DMS53 (cell line): ENCODE data around the gene NSD2.
"Not testable (repeated sequence)": the region's sequence is repeated elsewhere in the genome, so short reads cannot be mapped to it uniquely, and the experiment has no call there.

ENCODE experiments used
- DNase-seq: peaks from one replicate; lab custom pipeline; 2025; lab: John Stamatoyannopoulos, UW

The NSD2 gene

DNA sequence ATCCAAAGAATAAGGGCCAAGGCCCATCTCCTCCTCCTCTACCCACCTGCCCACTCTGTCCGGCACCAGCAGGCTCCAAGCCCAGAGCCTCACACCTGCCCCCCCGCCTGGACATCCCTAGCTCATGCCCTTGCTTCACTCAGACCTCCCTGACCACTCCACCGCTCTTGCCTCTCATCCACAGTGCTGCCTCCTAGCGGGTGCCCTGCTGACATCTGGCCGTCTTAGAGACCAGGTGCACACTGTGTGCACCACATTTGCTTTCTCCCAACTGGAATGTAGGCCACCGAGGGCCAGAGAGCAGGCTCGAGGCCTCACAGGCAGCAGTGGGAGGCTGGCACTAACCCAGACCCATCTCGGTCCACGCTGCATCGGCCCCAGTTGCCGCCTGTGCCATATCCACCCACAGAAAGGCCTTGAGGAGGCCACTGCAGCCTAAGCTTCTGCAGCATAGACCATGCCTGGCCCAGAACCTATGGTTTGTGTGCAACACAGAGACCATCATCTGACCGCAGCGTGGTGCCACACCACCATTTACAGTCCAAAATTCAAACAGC is 28.8 kb upstream of the NSD2 start:
- DNase-seq: no peak

DNA sequence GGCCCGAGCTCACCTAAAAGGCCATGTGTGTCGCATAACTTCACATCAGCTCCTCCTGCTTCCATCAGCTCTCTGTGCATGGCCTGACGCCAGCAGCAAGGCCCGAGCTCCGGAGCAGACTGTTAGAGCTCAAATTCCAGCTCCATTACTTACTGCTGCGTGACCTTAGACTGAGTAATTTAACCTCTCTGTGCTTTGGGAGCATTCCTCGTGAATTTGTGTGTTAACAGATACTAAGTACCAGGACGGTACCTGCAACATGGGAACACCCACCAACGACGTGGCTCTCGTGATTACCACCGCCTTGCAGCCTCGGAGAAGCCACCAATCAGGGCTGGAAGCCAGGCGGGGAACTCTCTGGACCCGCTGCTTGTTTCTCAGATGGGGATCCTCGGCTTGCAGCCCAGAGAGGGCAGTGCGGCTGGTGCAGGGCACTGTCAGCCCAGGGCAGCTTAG is 28.2 kb upstream of the NSD2 start:
- no peak for DNase-seq

- no peak for DNase-seq
Measured at GRCh38 chr4:1843852-1844251, 27.3 kb upstream of the NSD2 start.

DNA sequence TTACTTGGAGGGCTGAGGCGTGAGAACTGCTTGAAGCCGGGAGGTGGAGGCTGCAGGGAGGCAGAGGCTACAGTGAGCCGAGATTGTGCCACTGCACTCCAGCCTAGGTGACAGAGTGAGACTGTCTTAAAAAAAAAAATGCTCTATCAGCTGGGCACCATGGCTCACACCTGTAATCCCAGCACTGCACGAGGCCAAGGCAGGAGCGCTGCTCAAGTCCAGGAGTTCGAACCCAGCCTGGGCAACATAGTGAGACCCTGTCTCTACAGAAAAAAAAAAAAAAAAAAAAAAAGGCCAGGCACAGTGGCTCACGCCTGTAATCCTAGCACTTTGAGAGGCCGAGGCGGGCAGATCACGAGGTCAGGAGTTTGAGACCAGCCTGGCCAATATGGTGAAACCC is 26.6 kb upstream of the NSD2 start:
- not testable (repeated sequence) for DNase-seq

- no peak for DNase-seq
Measured at GRCh38 chr4:1846580-1846979, 24.6 kb upstream of the NSD2 start.

DNA sequence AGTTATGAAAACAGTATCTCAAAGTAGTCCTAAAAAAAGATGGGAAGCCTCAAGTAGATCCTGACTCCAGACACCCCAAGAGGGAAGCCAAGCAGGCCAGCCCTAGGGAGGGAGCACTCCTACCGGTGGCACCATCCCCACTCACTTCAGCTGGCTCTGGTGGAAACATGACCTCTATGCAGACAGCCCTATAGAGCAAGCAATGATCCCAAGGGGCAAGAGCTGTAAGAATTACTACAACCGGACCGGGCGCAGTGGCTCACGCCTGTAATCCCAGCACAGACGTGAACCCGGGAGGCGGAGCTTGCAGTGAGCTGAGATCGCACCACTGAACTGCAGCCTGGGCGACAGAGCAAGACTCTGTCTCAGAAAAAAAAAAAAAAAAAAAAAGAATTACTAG is 20.9 kb upstream of the NSD2 start:
- DNase-seq: no peak

GRCh38 chr4:1851160-1851559 is 20.0 kb upstream of the NSD2 start:
- no peak for DNase-seq

GRCh38 chr4:1851575-1852410 is 19.4 kb upstream of the NSD2 start:
- DNase-seq: no peak

- DNase-seq: no peak
Measured at GRCh38 chr4:1852904-1853623, 18.1 kb upstream of the NSD2 start.

GRCh38 chr4:1854752-1855151 is 16.4 kb upstream of the NSD2 start:
- no peak for DNase-seq

DNA sequence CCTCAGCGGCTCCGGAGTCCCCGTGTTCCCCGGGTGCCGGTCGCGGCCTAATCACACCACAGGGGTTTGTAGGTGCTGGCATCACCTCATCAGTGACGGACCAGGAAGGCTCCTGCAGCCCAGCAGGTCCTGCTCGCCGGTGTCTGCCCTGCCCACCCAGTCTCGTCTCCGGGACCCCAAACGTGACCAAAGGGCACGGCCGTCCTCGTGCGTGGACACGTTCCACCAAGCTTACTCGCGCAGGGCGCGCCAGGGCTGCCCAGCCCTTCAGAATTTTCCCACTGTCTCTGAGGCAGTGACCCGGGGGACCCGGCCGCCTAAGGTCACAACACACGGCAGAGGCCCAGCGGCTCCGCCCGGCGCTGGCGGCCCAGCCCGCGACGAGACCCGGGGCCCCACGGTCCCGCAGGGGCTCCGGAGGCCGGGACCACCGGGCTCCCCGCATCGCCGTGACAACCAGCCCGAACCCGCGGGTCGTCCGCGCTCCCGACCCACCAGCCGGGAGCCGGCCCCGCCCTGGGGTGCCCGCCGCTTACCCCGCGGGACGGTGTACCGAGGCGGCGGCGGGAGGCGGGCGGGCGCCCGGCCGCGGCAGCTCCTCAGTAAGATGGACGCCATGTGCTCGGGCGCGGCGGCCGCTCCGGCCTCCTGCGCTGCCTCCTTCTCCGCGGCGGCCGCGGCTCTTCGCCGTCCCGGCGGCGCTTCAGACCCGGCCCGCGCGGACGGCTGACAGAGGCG is 15.7 kb upstream of the NSD2 start:
- peak; percentile 80 for DNase-seq

DNA sequence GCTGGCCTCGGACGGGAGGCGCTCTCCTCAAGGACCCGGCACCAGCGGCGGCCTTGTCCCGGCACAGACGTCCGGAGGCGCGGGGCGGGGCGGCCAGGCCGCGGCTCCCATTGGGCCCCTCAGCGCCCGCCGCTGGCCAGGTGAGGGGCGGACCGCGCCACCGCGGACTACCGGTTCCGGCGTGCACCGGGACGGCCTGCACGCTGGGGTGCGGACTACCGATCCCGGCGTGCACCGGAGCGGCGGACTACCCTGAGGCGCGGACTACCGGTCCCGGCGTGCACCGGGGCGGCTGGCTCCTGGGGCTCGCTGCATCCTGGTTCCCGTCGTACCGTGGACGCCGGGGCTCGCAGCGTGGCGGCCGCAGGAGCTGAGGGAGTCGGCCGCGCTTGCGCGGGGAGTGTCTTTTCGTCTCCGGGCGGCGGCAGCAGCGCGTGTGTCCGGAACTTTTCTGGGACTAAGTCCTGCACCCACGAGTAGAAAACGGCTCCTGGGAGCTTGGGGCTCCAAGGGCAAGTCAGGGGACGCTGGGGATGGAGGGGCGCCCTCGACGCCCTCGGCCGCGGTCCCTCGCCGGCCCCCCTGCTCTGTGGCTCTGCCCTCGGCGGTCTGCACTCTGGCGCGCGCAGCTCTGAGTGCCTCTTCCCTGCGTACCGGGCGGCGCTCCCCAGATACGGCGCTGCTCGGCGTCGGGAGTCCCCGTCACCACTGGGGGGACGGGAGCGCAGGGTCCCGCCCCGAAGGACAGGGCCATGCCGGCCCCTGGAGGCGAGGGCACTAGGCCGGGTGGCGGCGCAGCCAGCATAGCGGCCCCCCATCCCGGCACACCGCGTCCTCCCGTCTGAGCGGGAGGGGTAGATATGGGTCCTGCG is 14.9 kb upstream of the NSD2 start, which contains the start of gene LETM1:
Gene LETM1, minus strand, starts transcription at position 86 of the 872 bp plus-strand sequence. CDS start 206 bp downstream, outside the sequence.
- peak; percentile 100 for DNase-seq

DNA sequence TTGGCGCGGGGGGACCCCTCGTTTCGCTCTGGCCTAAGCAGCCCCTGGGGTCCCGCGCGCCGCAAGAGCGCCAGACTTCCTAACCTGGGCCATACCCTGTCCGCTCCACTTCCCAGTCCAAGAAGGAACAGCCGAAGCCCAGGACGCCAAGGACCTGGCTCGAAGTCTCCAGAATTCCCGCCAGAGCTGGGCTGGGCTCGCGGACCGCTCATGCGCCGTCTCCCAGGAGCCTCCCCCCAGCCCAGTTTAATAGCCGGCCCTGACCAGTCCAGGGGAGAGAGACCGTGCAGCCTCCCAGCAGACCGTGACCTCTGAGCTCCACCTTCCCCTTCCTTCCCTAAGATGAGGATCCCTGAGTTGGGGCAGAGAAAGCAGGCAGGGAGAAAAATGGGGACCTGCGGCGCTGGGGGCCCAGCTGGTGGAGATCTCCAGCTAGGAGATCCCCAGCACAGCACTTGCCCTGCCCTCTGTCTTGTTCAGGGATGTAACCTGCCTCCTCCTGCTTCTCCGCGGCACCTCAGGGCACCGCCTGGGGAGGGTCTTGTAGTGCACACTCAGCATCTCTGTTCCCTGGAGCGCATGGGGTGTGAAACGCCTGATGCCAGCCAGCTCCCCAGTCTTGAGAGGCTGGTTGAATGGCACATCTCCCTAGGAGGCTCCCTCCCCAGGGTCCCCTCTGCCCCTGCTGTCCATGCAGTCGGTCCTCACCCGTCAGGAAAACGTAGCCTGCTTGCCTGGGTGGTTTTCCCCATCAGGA is 14.1 kb upstream of the NSD2 start:
- peak; percentile 74 for DNase-seq

GRCh38 chr4:1857931-1858330 is 13.3 kb upstream of the NSD2 start:
- DNase-seq: no peak

- DNase-seq: no peak
Measured at GRCh38 chr4:1859389-1859753, 11.8 kb upstream of the NSD2 start.

DNA sequence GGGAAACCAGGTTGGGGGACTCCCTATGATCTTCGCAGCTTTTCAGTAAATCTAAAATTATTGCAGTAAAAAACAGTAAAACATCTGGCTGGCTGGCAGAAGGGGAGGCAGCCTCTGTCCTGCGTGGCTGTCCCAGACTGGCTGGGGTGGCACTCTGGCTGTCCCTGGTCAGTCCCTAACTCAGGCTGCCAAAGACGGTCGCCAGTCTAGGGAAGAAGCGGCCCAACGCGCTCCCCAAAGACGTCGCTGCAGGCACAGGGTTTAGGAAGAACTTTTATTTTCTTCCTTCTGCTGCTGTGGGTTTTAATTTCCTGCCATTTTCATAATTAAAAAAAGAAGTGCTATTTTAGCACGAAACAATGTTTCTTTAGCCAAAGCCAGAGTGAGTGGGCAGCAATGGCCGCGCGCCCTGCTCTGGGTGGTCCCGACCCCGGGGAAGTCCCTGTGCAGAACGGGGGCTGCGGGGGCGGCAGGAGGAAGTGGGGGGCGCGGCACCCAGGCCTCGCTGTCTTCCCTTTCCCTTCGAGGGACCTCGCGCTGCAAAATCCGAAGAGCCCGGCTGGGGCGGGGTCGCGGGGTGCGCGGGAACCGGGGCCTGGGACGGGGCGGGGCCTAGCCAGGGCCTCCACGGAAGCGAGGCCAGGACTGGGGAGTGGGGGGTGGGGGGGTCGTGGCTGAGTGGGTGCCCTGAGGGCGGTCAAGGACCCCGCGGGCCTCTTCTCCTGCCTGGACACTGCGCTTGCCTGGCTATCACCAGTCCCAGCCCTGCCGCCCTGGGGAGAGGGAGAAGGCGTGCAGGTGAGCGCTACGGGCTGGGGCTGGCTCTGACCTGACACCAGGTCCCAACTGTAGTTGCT is 8.9 kb upstream of the NSD2 start:
- DNase-seq: peak; percentile 71

DNA sequence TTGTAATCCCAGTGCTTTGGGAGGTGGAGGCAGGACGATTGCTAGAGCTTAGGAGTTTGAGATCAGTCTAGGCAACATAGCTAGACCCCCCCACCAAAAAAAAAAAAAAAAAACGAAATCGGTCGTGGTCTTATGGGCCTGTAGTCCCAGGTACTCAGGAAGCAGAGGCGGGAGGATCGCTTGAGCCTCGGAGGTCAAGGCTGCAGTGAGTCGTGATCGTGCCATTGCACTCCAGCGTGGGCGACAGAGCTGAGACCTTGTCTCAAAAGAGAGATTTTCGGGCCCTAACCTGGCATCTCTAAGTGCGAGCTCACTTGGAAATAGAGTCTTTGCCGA is 8.3 kb upstream of the NSD2 start:
- no peak for DNase-seq

- DNase-seq: no peak
Measured at GRCh38 chr4:1863297-1864033, 7.7 kb upstream of the NSD2 start.
